ENCODE measurements around the gene EPHA7. TPM values are rescaled to one million over a fixed set of nuclear protein-coding genes. Genes with fewer than 3 reads are reported as not detected.

The EPHA7 gene
- total and polyA plus RNA-seq, 4 donors = under 0.01 to 0.37 (median 0.01) TPM; not detected in 1

GRCh38 chr6:93350774-93351173 is 68.6 kb downstream of the EPHA7 start:
- no peaks in the 10 kb centered on the region for H3K27me3 ChIP-seq (ENCODE audit: control insufficient read depth in 4 of 4, insufficient read depth in 4 of 4, low read length in 3 of 4)
- no peak overlapping the region for H3K27ac ChIP-seq (ENCODE audit: low read depth in 1 of 2, low read length in 2 of 2)
- WGBS = 92% methylated on average over 4 of the region's 4 CpGs
- H3K4me1 ChIP-seq (ENCODE audit: control insufficient read depth in 4 of 4, insufficient read depth in 4 of 4, low read length in 3 of 4) = no peaks in the 10 kb centered on the region
- no peak for DNase-seq (ENCODE audit: low spot score)
- H3K9ac ChIP-seq (ENCODE audit: low read depth in 1 of 2, low read length in 2 of 2) = no peak overlapping the region
- TF ChIP-seq ATF3 (IDR thresholded peaks at IDR 0.05) (no peak), TAF1 (conservative IDR thresholded peaks at IDR 0.05) (no peak), ZBTB33 (IDR thresholded peaks at IDR 0.05) (no peak), RXRA (IDR thresholded peaks at IDR 0.05) (no peak), HNF4A (conservative IDR thresholded peaks at IDR 0.05) (no peak), FOXA2 (IDR thresholded peaks at IDR 0.05) (no peak), JUND (IDR thresholded peaks at IDR 0.05) (no peak), HNF4G (IDR thresholded peaks at IDR 0.05) (no peak), RAD21 (IDR thresholded peaks at IDR 0.05) (no peak), NR2F2 (IDR thresholded peaks at IDR 0.05) (no peak), EGR1 (IDR thresholded peaks at IDR 0.05; ENCODE audit: low read depth in 2 of 2) (no peak), YY1 (IDR thresholded peaks at IDR 0.05) (no peak), CTCF (IDR thresholded peaks at IDR 0.05; ENCODE audit: low read depth, low read length, missing input control) (no peak), SP1 (IDR thresholded peaks at IDR 0.05) (no peak), GABPA (IDR thresholded peaks at IDR 0.05 in 1 of 2, conservative IDR thresholded peaks at IDR 0.05 in 1 of 2) (no peak), MAX (IDR thresholded peaks at IDR 0.05) (no peak), REST (IDR thresholded peaks at IDR 0.05) (no peak), FOXA1 (IDR thresholded peaks at IDR 0.05) (no peak)
- H3K9me3 ChIP-seq (ENCODE audit: control insufficient read depth in 4 of 4, low read length in 3 of 4) = peaks cover 0 to 5% (median 0%) of the 10 kb centered on the region in 4 donors
- H3K36me3 ChIP-seq (ENCODE audit: control insufficient read depth in 4 of 4, insufficient read depth in 3 of 4, low read depth in 1 of 4, low read length in 3 of 4) = no peaks in the 10 kb centered on the region
- H3K4me3 ChIP-seq (ENCODE audit: low read depth in 1 of 3, low read length in 3 of 3) = no peak overlapping the region

All from liver (tissue), 9 donors.